Esophagus muscularis mucosa (tissue), 3 donors: ENCODE results near the gene SKI.

Experiments used
- CTCF ChIP-seq, 3 experiments: fragments of 200-600 bp in 2 of 3; fragments of 450-650 bp in 1 of 3; sonication (generic) in 2 of 3; IDR thresholded peaks; one replicate each; pipeline ENCODE4 v1.5.1; 2017 to 2019; ENCODE audit warnings: antibody characterized with exemption in 3 of 3, mild to moderate bottlenecking in 2 of 3, moderate library complexity in 1 of 3
- POLR2A ChIP-seq: fragments of 450-650 bp; IDR thresholded peaks from one replicate; pipeline ENCODE4 v1.6.1; 2017; ENCODE audit warnings: antibody characterized with exemption, moderate library complexity, mild to moderate bottlenecking, low read depth
- POLR2AphosphoS5 ChIP-seq, 2 donors: sonication (generic); formaldehyde crosslinking; IDR thresholded peaks; one replicate each; pipeline ENCODE4 v1.6.1; 2017; ENCODE audit warnings: antibody characterized with exemption in 2 of 2

GRCh38 chr1:2324553-2325366, 96.6 kb downstream of the SKI start:
- no peak for TF ChIP-seq POLR2A
- no peak for TF ChIP-seq POLR2AphosphoS5 (IDR thresholded peaks at IDR 0.05)
- TF ChIP-seq CTCF (IDR thresholded peaks at IDR 0.05), result no peak
